Measurements from ENCODE around the gene ACBD6.

DNA sequence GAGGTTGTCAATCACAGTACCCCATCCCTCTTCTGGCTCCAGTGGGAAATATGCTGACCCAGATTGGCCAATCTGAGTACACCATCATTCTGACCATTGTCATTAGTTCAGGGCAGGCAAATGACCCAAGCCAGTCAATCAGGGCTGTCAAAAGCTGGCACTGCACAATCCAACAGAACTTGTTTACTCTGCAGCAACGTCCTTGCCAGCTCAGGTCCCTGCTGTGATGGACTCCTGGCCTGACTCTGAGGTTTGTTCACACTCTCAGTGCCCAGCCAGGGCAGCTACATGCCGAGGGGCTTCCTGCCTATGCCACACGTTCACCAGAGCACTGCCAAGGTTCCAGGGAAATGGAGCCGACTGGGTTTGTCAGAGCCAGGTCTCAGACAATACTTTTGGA is 41.7 kb upstream of the ACBD6 start:
- no peak for TF ChIP-seq CTCF (conservative IDR thresholded peaks at IDR 0.05 in 1 of 2, IDR thresholded peaks at IDR 0.05 in 1 of 2; ENCODE audit: extremely low read depth in 1 of 2, insufficient read depth in 1 of 2, low read depth in 1 of 2, low read length in 2 of 2)
- no peak for TF ChIP-seq EZH2 (IDR thresholded peaks at IDR 0.05; ENCODE audit: borderline replicate concordance, low read length)

Data from mammary epithelial cell (primary cell).